ENCODE data around the gene SVBP.

The SVBP gene

GRCh38 chr1:42767510-42768000 lies 49.6 kb downstream of the SVBP start (continued):
- TF ChIP-seq PRDM10 (tag by site-specific recombination; IDR thresholded peaks at IDR 0.05) (0 out of 2 replicates have a peak, but pooled peaks have one; percentile 5), ZNF341 (tag by site-specific recombination; IDR thresholded peaks at IDR 0.05; ENCODE audit: low read depth) (no peak), ZNF768 (tag by site-specific recombination; IDR thresholded peaks at IDR 0.05) (no peak), HOXC10 (CRISPR knock-in tag; IDR thresholded peaks at IDR 0.05) (no peak), ZNF555 (tag by site-specific recombination; conservative IDR thresholded peaks at IDR 0.05) (no peak), FEZF1 (tag by site-specific recombination; IDR thresholded peaks at IDR 0.05) (no peak), ZNF518A (tag by site-specific recombination; conservative IDR thresholded peaks at IDR 0.05; ENCODE audit: low read depth) (no peak), ZBTB10 (tag by site-specific recombination; IDR thresholded peaks at IDR 0.05) (0 out of 2 replicates have a peak, but pooled peaks have one; percentile 48), ZSCAN30 (tag by site-specific recombination; IDR thresholded peaks at IDR 0.05) (no peak), ZNF132 (tag by site-specific recombination; IDR thresholded peaks at IDR 0.05; ENCODE audit: borderline replicate concordance) (no peak), ZNF513 (tag by site-specific recombination; IDR thresholded peaks at IDR 0.05) (no peak), ZNF704 (tag by site-specific recombination; IDR thresholded peaks at IDR 0.05) (no peak), MZF1 (tag by site-specific recombination; IDR thresholded peaks at IDR 0.05; ENCODE audit: borderline replicate concordance) (no peak), KLF8 (tag by site-specific recombination; IDR thresholded peaks at IDR 0.05) (peak; percentile 19; the same call in 1 of the 2 replicates), ZBTB20 (tag by site-specific recombination; IDR thresholded peaks at IDR 0.05) (peak; percentile 12; the same call in 1 of the 2 replicates), REPIN1 (tag by site-specific recombination; IDR thresholded peaks at IDR 0.05; ENCODE audit: low read depth) (no peak), GLI4 (tag by site-specific recombination; IDR thresholded peaks at IDR 0.05) (no peak), ZNF623 (tag by site-specific recombination; IDR thresholded peaks at IDR 0.05) (no peak), ZFP37 (tag by site-specific recombination; IDR thresholded peaks at IDR 0.05) (peak; percentile 74; the same call in 1 of the 2 replicates), ZNF433 (tag by site-specific recombination; IDR thresholded peaks at IDR 0.05; ENCODE audit: low read depth) (no peak), SP3 (tag by site-specific recombination; IDR thresholded peaks at IDR 0.05) (no peak), TRIM28 (IDR thresholded peaks at IDR 0.05; ENCODE audit: borderline replicate concordance, low read length) (no peak), ZNF2 (tag by site-specific recombination; IDR thresholded peaks at IDR 0.05) (0 out of 2 replicates have a peak, but pooled peaks have one; percentile 5), PATZ1 (tag by site-specific recombination; IDR thresholded peaks at IDR 0.05) (no peak)
